Activated CD4-positive, CD25-positive, alpha-beta regulatory T cell treated with anti-CD3 and anti-CD28 coated beads, Interleukin-2, amount 50 U/mL, for 72 hours (primary cell): ENCODE data around the gene DCHS2.

Experiments used
- DNase-seq: peaks from one replicate; pipeline ENCODE4 v3.0.0; 2021

Gene DCHS2

GRCh38 chr4:154189346-154189745 lies 302.3 kb downstream of the DCHS2 start:
- no peak for DNase-seq

GRCh38 chr4:154186888-154187287 lies 304.7 kb downstream of the DCHS2 start:
- DNase-seq, result no peak

GRCh38 chr4:154186035-154186434 lies 305.6 kb downstream of the DCHS2 start:
- no peak for DNase-seq

- DNase-seq, result no peak
Measured at GRCh38 chr4:154184238-154184637, 307.4 kb downstream of the DCHS2 start.

GRCh38 chr4:154183264-154183663 lies 308.3 kb downstream of the DCHS2 start:
- no peak for DNase-seq
